Thoracic aorta (tissue), 2 donors: Measurements from ENCODE around the gene SEC24D. TPM values are rescaled to one million over a fixed set of nuclear protein-coding genes. Genes with fewer than 3 reads are reported as not detected.

Source experiments
- ATAC-seq: fragments of 150-250 bp; one replicate; pipeline ENCODE4 v1.8.0; 2017; ENCODE audit warnings: low read depth; ENCODE audit not compliant: insufficient number of reproducible peaks, low FRiP score
- DNase-seq: peaks from one replicate; pipeline ENCODE4 v3.0.0-alpha.2; 2020; ENCODE audit warnings: low spot score
- H3K27ac ChIP-seq, 2 donors: fragments of 200-600 bp; sonication (generic); 1 replicate in 1 of 2; 2 replicates in 1 of 2; pipeline ENCODE4 v1.5.1; 2016; ENCODE audit warnings: mild to moderate bottlenecking in 2 of 2, moderate library complexity in 2 of 2
- H3K27me3 ChIP-seq: fragments of 200-600 bp; sonication (generic); replicated peaks from 2 replicates; pipeline ENCODE4 v1.6.0; 2016; ENCODE audit warnings: mild to moderate bottlenecking; ENCODE audit not compliant: insufficient read depth
- H3K36me3 ChIP-seq: fragments of 200-600 bp; sonication (generic); one replicate; pipeline ENCODE4 v1.5.1; 2016
- H3K4me1 ChIP-seq, 2 donors: fragments of 200-600 bp; sonication (generic); 1 replicate in 1 of 2; 2 replicates in 1 of 2; pipeline versions ENCODE4 v1.5.1 to v1.6.0; 2016; ENCODE audit warnings: low read depth in 2 of 2, mild to moderate bottlenecking in 1 of 2; ENCODE audit not compliant: control insufficient read depth in 1 of 2
- H3K4me3 ChIP-seq: fragments of 200-600 bp; sonication (generic); 2 replicates; pipeline ENCODE4 v1.5.1; 2016; ENCODE audit warnings: mild to moderate bottlenecking
- H3K9me3 ChIP-seq: fragments of 200-600 bp; sonication (generic); 2 replicates; pipeline ENCODE4 v1.5.1; 2016
- CTCF ChIP-seq: fragments of 200-600 bp; sonication (generic); IDR thresholded peaks from one replicate; pipeline ENCODE4 v1.5.1; 2019; ENCODE audit warnings: antibody characterized with exemption
- total RNA-seq, 2 donors: library from RNA; depleted of rRNA; stranded (reverse); fragments of >200 nt; gene quantifications; one replicate each; pipeline versions ENCODE4 v1.1.0 to v1.2.3, GENCODE V29; 2016

Gene SEC24D
- total RNA-seq, 2 donors from 2014 or later = 97.7 to 108 TPM

- H3K27ac ChIP-seq = peak overlapping the region; percentile 80 to 83
- H3K4me1 ChIP-seq = peaks cover 57 to 82% of the 10 kb centered on the region in 2 donors
- no peaks in the 10 kb centered on the region for H3K9me3 ChIP-seq
- ATAC-seq (peak; percentile 94), DNase-seq (no peak)
- no peak overlapping the region for H3K4me3 ChIP-seq
- H3K36me3 ChIP-seq = peaks cover 11% of the 10 kb centered on the region
- no peak for TF ChIP-seq CTCF
- no peaks in the 10 kb centered on the region for H3K27me3 ChIP-seq
Measured at GRCh38 chr4:118765399-118765798, 70.5 kb downstream of the SEC24D start.

- no peak for TF ChIP-seq CTCF
- DNase-seq (no peak), ATAC-seq (no peak)
- Histone ChIP-seq H3K27me3 (no peaks in the 10 kb centered on the region), H3K9me3 (no peaks in the 10 kb centered on the region), H3K36me3 (peaks cover 11% of the 10 kb centered on the region), H3K4me3 (no peak overlapping the region), H3K4me1 (peaks cover 64 to 88% of the 10 kb centered on the region in 2 donors), H3K27ac (peak overlapping the region; percentile 70 to 83)
Measured at GRCh38 chr4:118762730-118763477, 73.0 kb downstream of the SEC24D start.

GRCh38 chr4:118762155-118762554, 73.8 kb downstream of the SEC24D start:
- Histone ChIP-seq H3K27me3 (no peaks in the 10 kb centered on the region), H3K27ac (peak overlapping the region; percentile 70 to 83), H3K9me3 (no peaks in the 10 kb centered on the region), H3K36me3 (peaks cover 10% of the 10 kb centered on the region), H3K4me3 (no peak overlapping the region), H3K4me1 (peaks cover 71 to 95% of the 10 kb centered on the region in 2 donors)
- no peak for TF ChIP-seq CTCF
- DNase-seq (no peak), ATAC-seq (no peak)

- ATAC-seq (no peak), DNase-seq (no peak)
- peaks cover 4% of the 10 kb centered on the region for H3K36me3 ChIP-seq
- H3K27ac ChIP-seq = peak overlapping the region; percentile 70 to 83
- peaks cover 78 to 95% of the 10 kb centered on the region in 2 donors for H3K4me1 ChIP-seq
- H3K9me3 ChIP-seq = no peaks in the 10 kb centered on the region
- H3K27me3 ChIP-seq = no peaks in the 10 kb centered on the region
- no peak overlapping the region for H3K4me3 ChIP-seq
- no peak for TF ChIP-seq CTCF
Measured at GRCh38 chr4:118761397-118762016, 74.4 kb downstream of the SEC24D start.

- no peak for ATAC-seq
- Histone ChIP-seq H3K4me1 (peaks cover 78 to 95% of the 10 kb centered on the region in 2 donors), H3K27ac (peak overlapping the region; percentile 70 to 83)
Measured at GRCh38 chr4:118760493-118760892, 75.4 kb downstream of the SEC24D start.

More at GRCh38 chr4:118760493-118760892, 75.4 kb downstream of the SEC24D start:
- H3K9me3 ChIP-seq = no peaks in the 10 kb centered on the region
- no peaks in the 10 kb centered on the region for H3K36me3 ChIP-seq
- no peak for TF ChIP-seq CTCF
- H3K4me3 ChIP-seq = no peak overlapping the region
- no peak for DNase-seq
- H3K27me3 ChIP-seq = no peaks in the 10 kb centered on the region
